GM21737 (cell line): Measurements from ENCODE around the gene CDKN3.

Source experiments
- ATAC-seq: cut with Tn5 transposase; IDR thresholded peaks from one replicate; pipeline ENCODE4 v1.9.1; 2021; ENCODE audit warnings: mild to moderate bottlenecking, moderate library complexity; ENCODE audit not compliant: unreplicated experiment

The CDKN3 gene, protein sequence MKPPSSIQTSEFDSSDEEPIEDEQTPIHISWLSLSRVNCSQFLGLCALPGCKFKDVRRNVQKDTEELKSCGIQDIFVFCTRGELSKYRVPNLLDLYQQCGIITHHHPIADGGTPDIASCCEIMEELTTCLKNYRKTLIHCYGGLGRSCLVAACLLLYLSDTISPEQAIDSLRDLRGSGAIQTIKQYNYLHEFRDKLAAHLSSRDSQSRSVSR

DNA sequence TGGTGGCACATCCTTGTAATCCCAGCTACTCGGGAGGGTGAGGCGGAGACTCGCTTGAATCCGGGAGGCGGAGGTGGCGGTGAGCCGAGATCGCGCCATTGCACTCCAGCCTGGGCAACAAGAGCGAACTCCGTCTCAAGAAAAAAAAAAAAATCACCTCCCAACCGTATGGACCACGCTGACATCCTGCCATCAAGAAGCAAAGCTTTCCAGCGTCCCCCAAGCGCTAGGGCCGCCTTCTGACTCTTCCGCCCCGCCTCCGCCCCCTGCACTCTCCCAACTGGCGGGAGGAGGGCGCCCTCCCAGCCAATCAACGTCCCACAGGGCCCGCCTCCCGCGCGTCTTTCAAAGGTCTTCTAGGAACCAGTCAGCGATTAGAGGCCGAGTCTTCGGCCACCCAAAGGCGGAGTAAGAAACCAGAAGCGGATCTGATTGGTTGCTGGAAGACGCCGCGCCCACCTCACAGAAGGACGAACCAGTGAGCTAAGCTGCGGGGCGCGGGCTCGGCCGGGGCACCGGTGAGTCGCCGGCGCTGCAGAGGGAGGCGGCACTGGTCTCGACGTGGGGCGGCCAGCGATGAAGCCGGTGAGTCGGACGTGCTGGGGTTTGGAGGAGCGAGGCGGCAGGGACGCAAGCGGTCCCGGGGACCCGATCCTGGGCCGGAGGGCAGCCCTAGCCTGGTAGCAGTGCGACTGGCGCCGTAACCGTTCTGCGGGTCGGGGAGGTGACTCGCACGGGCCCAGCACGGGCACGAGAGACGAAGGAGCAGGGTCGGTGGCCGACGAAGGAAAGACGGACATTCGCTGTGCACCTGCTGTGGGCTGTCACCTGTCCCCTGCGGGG lies at the start of gene CDKN3:
CDKN3 (plus strand) TSS at position 515 of the 843 bp plus-strand sequence; CDS start at position 577, 62 bp downstream.
- ATAC-seq: peak; percentile 97

DNA sequence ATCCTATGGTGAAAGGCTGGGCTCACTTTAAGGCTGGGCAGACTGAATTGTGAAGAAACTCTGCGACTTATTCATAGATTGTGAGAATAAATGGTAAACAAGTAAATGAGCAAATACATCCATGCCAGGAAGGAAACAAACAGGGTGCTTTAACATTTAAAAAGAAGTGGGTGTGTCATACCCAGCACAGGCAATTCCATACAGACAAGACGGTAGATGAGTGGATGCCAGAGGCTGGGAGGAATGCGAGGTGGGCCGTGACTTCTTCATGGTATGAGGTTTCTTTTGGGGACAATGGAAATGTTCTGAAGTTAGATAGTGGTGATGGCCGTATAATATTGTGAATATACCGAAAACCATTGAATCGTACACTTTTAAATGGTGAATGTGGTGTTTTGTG lies 49.8 kb upstream of the CDKN3 start:
- no peak for ATAC-seq

DNA sequence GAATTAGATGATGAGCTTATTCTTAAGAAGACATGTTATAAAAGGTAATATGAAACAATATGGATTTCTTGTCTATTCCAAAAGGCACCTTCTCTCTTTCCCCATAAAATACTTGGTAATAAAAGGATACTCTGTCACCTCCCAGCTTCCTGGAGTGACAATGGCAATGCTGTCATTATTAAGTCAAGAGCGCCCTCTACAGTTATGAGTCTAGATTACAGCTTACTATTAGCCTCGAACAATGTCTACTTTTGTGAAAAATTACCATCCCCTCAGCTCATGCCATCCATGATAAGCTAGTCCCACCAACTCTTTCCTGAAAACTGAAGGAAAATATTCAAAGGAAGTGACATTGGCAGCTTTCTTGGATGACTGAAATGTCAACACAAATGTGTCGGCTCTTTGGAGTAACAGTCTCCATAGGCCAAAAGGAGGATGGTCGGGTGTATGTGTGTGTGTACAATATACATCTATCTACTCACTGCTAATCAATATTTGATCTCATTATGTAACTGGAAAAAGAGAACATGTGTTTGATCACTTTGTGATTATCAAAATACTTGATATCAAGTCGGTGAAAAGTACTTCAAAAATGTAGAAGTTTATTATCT lies 48.7 kb upstream of the CDKN3 start:
- no peak for ATAC-seq

DNA sequence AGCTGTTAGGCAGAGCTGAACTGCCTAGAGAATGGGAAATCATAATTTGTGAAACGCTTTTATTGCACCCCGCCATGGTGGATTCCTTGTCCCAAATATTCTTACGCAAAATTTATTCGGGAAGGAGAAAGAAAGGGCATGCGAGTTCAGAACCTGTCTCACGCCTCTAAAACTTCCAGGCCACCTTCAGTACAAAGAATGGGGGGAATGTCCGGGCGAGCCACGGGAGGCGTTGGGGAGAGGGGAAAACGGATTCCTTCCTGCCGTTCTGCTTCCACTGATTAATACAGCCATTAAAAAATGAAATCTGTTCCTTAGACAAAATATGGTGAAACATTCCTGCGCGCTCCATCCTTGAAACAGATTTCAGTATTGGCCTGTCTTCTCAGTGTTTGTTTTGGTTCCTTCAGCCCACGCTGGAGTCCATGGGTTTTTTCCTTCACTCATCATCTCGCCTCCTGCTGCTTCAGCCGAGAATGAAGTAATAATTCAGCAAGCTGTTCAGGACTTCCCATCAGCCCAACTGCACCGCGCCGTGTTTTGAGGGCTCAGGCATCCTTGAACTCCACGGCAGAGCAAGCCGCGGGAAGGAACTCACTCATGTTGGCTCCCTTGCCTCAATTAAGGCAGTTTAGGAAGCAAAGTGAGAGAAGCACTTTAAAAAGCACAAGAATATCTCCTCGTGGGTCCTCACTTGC lies 47.7 kb upstream of the CDKN3 start:
- no peak for ATAC-seq

DNA sequence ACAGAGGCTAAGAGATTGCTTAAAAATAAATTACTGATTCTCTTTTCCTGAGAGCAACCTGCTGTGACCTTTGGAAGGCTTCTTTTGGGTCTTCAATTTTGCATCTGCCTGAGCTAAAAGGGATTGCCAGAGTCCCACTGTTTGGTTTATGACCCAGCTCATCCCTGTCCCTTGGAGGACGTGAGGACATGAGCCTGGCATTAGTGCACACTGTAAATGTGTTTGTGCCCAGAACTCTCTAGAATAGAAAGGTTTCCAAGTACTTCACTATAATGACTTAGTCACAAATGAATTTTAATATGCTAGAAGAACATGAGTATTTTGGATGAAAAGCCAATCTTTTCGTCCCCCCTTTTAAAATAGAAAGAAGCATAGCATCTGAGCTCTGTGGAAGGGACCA lies 47.1 kb upstream of the CDKN3 start:
- no peak for ATAC-seq

DNA sequence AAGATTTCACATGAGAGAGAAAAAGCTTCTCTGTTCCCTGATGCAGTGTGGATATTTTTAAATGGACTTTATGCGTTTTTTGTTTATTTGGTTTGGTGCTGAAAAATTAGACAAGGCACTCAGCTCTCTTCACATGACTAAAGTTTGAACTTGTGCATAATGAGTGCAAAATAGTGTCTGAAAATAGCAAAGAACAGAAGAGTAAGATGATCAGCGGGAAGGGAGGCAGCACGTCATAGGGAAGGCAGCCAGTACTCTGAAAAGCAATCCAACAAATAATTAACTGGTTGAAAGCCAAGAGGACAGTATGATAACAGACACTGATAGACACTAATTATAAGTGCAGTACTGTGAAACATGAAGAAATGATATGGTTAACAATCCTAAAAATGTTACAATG lies 46.6 kb upstream of the CDKN3 start:
- ATAC-seq: no peak

DNA sequence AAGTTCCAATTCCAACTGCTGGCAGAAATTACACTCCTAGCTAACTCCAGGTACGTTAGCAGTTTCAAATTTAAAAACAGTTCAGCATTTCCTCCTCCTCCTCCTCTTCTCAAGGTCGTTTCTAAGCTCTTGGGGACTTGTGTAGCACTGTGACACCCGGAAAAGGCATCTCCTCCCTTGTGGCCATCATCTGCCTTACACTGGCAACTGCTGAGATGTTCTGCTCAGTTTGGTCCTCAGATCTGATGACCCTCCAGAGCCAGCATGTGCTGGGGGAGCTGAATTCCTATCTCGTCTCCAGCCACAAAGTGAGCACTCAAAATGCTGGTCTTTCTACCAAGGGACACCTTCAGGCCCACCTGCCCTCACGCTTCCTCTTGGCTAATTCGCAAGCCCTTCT lies 43.5 kb upstream of the CDKN3 start:
- no peak for ATAC-seq

DNA sequence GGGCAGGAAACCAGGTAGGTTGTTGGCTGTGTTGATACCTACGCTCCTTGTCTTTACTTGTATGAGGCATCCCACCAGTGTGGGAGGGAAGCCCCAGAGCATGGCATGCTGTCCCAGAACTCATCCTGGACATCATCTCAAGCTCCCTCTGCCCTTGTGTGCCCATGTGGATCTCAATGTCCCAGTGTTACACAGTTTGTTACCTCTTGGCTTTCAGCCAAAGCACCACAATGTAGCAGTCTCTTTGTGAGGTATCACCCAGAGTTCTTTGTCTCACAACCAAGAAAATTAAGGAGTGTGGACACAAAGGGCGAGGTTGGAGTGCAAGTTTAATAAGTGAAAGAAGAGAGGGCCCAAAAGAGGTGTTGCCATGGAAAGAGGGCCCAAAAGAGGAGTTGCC lies 43.1 kb upstream of the CDKN3 start:
- no peak for ATAC-seq

DNA sequence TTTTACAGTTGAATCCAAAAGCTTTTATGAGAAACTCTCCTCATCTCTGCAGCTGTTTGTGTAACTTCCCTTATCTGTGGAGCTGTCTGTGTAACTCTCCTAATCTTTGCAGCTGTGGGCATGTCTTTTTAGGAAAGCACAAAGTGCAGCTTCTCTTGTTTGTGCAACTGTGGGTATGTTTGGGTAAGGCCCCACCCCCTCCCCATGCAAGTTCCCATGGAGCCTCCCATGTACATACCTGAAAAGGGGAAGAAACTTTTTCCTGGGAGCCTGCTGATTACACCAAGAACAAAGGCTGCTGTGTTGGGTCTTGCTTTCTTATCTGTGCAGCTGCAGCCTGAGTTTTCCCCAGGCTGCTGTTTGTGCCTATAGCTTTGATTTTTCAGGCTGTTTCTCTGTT lies 42.7 kb upstream of the CDKN3 start:
- ATAC-seq: no peak

DNA sequence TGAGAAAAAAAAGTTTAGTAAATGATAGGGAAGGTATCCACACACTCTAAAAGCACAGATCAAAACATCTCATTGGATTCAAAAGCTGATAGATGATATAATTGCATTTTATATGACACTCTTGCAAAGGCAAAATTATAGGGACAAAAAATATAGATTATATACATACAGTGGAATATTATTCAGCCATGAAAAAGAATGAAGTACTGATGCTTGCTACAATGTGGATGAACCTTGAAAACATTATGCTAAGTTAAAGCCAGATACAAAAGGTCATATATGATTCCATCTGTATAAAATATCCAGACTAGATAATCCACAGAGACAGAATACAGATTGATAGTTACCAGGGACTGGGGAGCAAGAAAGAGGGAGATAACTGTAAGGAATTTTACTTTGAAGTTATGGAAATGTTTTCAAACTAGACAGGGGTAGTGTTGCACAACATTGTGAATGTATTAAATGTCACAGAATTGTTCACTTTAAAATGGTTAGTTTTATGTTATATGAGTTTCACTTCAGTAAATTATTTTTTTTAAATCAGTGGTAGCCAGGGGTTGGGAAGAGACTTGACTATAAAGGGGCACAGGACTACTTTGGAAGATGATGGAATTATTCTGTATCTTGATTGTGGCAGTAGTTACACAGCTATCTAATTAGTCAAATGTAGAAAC lies 41.7 kb upstream of the CDKN3 start:
- ATAC-seq: no peak

DNA sequence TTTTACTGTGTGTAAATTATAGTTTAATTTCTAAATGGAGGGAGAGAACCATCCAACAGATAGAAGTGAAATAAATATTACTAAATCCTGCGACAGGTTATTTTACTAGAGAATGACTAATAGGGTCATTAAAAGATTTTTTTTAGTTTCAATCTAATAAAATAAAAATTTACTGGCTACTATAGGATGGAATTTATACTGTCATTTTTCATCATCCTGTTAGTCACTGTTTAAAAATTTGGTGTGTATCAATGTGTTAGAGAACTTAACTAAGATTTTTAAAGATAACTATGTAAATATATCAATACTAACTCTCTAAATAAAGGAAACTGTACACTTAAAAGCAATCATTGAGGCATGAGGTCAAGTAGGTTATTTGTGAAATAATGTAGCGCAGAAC lies 41.1 kb upstream of the CDKN3 start:
- no peak for ATAC-seq

DNA sequence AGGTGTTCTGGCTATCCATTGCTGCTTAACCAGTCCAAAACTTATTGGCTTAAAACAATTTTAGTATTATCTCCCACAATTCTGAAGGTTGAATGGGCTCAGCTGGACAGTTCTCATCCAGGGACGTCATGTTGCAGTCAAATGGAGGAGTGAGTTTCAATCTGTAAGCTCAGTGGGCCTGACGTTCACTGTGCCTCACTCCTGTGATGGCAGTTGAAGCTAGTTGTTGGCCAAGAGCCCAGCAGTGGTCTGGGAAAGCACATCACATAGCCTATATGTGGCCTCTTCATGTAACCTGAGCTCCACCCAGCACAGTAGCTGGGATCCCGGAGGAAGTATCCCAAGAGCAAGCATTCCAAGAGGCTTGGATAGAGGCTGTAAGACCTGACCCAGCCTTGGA lies 40.6 kb upstream of the CDKN3 start:
- ATAC-seq: no peak

DNA sequence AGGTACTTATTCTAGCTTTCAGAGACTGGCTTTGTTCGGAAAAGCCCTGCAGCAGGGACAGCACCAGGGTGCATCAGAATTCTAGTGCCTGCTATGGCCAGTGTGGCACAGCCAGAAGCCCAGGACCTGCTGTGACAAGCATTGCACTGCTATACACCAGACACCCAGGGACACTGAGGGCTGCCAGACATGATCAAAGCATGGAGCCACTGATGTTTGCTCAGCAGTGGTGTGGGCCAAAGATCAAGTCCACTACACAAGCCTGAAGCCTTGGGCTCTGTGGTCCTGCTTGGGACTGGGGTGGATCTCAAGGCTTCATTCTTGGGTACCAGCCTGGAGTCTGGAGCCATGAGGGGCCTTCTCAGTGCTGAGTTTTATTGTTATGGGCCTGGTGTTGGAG lies 36.1 kb upstream of the CDKN3 start:
- no peak for ATAC-seq

DNA sequence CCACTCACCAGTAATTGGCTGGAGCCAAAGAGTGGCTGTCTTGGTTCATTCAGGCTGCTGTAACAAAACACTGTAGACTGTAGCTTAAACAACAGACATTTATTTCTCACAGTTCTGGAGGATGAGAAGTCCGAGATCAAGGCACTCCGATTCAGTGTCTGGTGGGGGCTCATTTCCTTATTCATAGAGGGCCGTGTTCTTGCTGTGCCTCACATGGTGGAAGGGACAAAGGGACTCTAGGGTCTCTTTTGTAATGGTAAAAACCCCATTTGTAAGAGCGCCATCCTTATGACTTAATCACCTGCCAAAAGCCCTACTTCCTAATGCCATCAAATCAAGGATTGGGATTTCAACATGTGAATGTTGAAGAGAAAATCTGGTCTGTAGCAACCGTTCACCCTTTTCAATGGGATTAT lies 34.7 kb upstream of the CDKN3 start:
- no peak for ATAC-seq

DNA sequence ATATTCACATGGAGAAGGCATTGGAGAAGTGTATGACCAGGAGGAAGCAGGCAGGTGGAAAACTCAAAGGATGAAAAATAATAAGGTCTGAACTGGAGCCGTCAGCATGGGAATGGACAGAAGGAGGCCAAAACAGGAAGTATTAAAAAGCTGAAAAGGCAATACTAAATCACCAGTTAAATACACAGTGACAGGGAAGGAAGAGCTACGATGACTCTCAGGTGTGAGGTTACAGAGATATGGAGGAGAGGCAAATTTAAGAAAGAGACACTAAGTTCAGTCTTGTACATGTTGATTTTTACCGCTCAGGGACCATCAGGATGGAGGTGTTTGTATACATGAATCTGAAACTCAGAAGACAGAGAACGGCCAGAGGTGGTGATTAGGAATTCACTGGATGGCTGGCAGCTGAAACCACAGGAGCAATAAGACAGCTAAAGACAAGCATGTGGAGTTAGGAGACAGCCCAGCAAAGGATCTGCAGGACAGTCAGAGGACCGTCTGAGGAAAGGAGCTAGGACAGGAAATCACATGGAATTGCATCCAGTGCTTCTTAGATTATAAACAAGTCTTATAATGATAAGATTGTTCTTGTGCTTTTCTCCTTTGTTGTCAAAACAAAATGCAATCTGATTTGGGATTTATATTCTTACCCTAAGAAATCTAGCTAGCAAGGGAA lies 33.9 kb upstream of the CDKN3 start:
- no peak for ATAC-seq

DNA sequence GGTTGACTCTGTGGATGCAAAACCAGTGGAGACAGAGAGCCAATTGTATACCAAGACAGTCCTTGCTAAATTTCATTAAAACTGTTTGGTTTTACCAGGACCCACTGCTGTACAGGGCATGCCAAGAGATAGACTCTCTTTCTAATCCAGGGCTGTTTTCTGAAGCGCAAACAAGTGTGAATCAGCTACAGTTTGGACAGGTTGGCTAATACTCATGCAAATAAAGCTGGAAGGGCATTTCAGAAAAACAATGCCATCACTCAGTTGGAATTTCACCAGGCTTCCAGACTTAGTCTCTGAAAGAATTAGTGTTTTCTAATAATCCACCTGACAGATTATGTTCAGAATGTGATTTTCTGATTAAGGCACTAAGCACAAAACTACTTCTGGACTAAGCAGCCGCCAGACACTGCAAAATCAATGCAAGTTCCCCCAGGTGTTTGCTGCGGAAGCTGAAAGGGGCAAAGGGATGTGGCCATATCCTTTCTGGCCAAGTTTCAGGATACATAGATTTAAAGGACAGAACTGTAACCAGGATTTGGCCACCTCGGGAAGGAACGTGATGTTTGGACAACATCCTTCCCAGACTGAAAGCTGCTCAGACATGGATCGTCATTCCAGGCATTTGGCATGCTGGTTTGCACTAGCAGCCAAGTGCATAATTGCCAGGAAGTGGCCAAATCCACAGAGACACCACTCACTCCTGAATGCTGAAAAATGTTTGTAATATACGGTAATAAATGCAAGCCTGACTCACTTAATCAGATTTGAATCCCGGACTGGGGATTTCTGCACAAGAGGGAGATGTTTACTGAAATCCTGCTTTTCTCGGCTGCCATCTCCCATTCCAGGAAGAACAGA lies 32.0 kb upstream of the CDKN3 start:
- ATAC-seq: no peak

DNA sequence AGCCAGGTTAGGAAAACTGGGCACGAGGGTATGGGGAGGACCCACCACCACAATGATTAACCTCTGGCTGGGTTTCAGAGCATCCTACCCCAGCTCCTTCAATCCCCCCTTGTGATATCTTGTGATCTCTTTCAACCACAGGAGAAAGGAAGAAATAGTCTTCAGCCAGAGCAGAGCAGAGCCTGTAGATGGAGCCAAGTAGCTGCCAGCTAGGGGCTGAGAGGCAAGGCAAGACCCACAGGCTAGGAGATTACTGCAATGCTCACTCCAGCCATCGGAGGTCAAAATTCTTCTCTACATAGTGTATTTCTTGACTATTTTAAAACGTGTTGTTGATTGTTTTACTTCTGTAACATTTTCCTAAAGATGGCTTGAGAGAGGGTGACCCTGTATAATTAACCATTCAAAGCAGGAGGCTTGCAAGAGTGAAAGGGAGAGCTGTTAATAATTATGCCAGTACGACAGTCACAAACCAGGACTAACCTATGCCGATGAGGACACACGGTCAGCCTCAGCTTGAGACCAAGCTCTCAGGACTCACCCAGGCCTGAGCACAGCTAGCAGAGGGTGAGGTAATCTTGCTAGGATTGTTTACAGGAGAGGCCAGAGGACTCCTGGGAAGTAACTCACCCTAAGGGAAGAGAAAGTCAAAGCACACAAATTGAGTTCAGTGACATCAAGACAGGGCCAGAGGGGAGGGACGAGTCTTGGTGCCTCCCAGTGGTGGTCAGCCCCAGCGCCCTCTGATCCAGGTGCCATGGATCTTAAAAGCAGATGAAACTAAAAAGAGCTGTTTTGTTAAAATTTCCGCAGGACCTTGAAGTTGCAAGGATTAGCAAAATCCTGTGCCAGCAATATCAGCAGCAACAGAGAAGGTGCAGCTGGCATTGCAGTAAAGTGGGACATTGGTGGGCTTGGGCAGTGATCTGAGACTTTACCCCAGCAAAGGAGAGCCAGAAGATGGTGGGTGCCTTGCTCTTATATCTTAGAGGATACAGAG lies 29.8 kb upstream of the CDKN3 start:
- no peak for ATAC-seq

DNA sequence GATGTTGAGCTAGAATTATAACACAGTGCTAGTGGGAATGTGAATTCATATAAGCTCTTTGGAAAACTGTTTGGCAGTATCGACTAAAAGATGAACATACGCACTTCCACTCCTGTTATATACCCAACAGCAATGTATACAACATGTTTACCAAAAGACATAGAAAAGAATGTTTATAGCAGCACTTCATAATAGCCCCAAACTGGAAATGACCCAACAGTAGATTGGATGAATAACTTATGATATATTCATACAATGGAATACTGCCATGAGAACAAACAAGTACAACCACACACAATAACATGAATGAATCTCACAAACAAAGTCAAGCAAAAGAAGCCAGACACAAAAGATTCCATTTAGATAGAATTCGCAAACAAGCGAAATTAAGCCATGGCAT lies 28.5 kb upstream of the CDKN3 start:
- no peak for ATAC-seq
